Measurements from ENCODE around the gene TRIP13. TPM values are rescaled to one million over a fixed set of nuclear protein-coding genes. Genes with fewer than 3 reads are reported as not detected.

TRIP13 gene
- total and polyA plus RNA-seq, 3 donors from 2014 or later = 34.3 to 71.6 (median 49.1) TPM

- no peaks in the 10 kb centered on the region for H3K36me3 ChIP-seq (ENCODE audit: low read depth, missing control alignments)
- WGBS, 2 donors = 89 to 92% methylated on average over 6 to 14 of the region's 14 CpGs
- DNase-seq = no peak
- no peaks in the 10 kb centered on the region for H3K9me3 ChIP-seq
- H3K4me1 ChIP-seq = no peaks in the 10 kb centered on the region
- intact Hi-C loops (cut with DNase I; ENCODE audit: low total_unique reads) = no loop called here
- no peak overlapping the region for H3K27ac ChIP-seq
- no peak overlapping the region for H3K4me3 ChIP-seq
- H3K27me3 ChIP-seq = no peaks in the 10 kb centered on the region
- TF ChIP-seq CTCF (IDR thresholded peaks at IDR 0.05) = no peak
Measured at GRCh38 chr5:848671-849111, 44.0 kb upstream of the TRIP13 start.

GRCh38 chr5:849651-850301 lies 42.9 kb upstream of the TRIP13 start:
- H3K27me3 ChIP-seq = no peaks in the 10 kb centered on the region
- WGBS, 2 donors = 71 to 77% methylated on average over 12 to 20 of the region's 20 CpGs
- no peak for DNase-seq
- intact Hi-C loops (cut with DNase I; ENCODE audit: low total_unique reads) = no loop called here
- H3K36me3 ChIP-seq (ENCODE audit: low read depth, missing control alignments) = no peaks in the 10 kb centered on the region
- no peak overlapping the region for H3K27ac ChIP-seq
- H3K9me3 ChIP-seq = no peaks in the 10 kb centered on the region
- TF ChIP-seq POLR2A (IDR thresholded peaks at IDR 0.05) (no peak), CTCF (IDR thresholded peaks at IDR 0.05) (no peak)
- H3K4me3 ChIP-seq = no peak overlapping the region
- no peaks in the 10 kb centered on the region for H3K4me1 ChIP-seq

- no peaks in the 10 kb centered on the region for H3K27me3 ChIP-seq
- H3K9me3 ChIP-seq = no peaks in the 10 kb centered on the region
- WGBS, 2 donors = 69 to 71% methylated on average over 15 to 27 of the region's 27 CpGs
- no peak within 1 kb of the TSS for H3K4me3 ChIP-seq
- TF ChIP-seq POLR2A (IDR thresholded peaks at IDR 0.05) (no peak), CTCF (IDR thresholded peaks at IDR 0.05) (no peak)
- no peaks in the 10 kb centered on the region for H3K36me3 ChIP-seq (ENCODE audit: low read depth, missing control alignments)
- no peak for DNase-seq
- intact Hi-C loops (cut with DNase I; ENCODE audit: low total_unique reads) = no loop called here
- H3K27ac ChIP-seq = no peak within 1 kb of the TSS
- no peaks in the 10 kb centered on the region for H3K4me1 ChIP-seq
Measured at GRCh38 chr5:850511-851006, 42.1 kb upstream of the TRIP13 start, which contains the start of gene ZDHHC11. Gene ZDHHC11, minus strand, starts transcription at chr5:850986. Its CDS starts 384 bp downstream, at chr5:850602.

GRCh38 chr5:851076-851475 lies 41.6 kb upstream of the TRIP13 start:
- Histone ChIP-seq H3K4me3 (no peak overlapping the region), H3K27me3 (no peaks in the 10 kb centered on the region), H3K9me3 (no peaks in the 10 kb centered on the region), H3K4me1 (no peaks in the 10 kb centered on the region), H3K36me3 (ENCODE audit: low read depth, missing control alignments) (no peaks in the 10 kb centered on the region), H3K27ac (no peak overlapping the region)
- no peak for TF ChIP-seq POLR2A (IDR thresholded peaks at IDR 0.05)
- no peak for TF ChIP-seq CTCF (IDR thresholded peaks at IDR 0.05)
- no peak for DNase-seq
- intact Hi-C loops (cut with DNase I; ENCODE audit: low total_unique reads) = no loop called here
- 57 to 65% methylated on average over 10 to 19 of the region's 19 CpGs for WGBS, 2 donors

- H3K27ac ChIP-seq = no peak overlapping the region
- no peaks in the 10 kb centered on the region for H3K4me1 ChIP-seq
- H3K27me3 ChIP-seq = no peaks in the 10 kb centered on the region
- no peak overlapping the region for H3K4me3 ChIP-seq
- intact Hi-C loops (cut with DNase I; ENCODE audit: low total_unique reads) = no loop called here
- H3K9me3 ChIP-seq = no peaks in the 10 kb centered on the region
- no peak for DNase-seq
- TF ChIP-seq POLR2A (IDR thresholded peaks at IDR 0.05) (no peak), CTCF (IDR thresholded peaks at IDR 0.05) (no peak)
- no peaks in the 10 kb centered on the region for H3K36me3 ChIP-seq (ENCODE audit: low read depth, missing control alignments)
- 87 to 91% methylated on average over 15 to 16 of the region's 16 CpGs for WGBS, 2 donors
Measured at GRCh38 chr5:851553-851952, 41.1 kb upstream of the TRIP13 start.

Measured in testis (tissue), 3 donors.